ENCODE results near the gene TMEM240. TPM values are rescaled to one million over a fixed set of nuclear protein-coding genes. Genes with fewer than 3 reads are reported as not detected.
A peak's percentile ranks its signal among the peaks of the same experiment; 100 is the strongest.

The TMEM240 gene
- total and polyA plus RNA-seq, 9 of the 15 experiments (the other 6 are each of a cell fraction or from before 2014, with no cell fraction given) = 0.24 to 2.0 (median 0.69) TPM; not detected in 5

DNA sequence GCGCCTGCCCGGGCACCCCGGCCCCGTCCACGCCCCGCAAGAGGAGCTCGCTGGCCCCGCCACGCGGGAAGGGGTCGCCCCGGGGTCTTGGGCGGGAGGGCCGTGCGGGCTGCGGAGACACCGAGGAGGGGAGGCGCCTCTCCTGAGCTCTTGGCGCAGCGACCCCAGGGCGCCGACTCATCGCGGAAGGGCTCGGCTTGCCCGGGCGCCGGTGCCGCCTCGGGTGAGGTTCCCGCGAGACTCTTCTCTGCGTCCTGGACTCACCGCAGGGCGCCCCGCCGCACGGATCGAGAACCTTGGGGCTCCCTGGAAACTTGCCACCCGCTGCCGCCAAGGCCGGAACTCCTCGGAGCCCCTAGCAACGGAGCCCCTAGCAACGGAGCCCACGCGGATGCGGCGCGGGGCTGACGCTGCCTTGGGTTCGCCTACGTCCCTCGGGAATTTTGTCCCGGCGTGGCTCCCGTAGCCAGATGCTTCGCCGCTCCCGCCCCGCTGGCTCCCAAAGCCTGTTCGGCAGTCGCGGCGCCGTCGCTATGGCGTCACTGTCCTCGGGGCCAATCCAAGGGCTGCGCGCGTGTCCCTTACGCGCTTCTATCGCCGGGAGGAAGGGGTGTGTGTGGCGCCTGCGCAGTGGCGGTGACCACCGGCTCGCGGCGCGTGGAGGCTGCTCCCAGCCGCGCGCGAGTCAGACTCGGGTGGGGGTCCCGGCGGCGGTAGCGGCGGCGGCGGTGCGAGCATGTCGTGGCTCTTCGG lies 28.7 kb downstream of the TMEM240 start, which contains the start of gene ATAD3A (continued):
- TF ChIP-seq, protein P1, sequence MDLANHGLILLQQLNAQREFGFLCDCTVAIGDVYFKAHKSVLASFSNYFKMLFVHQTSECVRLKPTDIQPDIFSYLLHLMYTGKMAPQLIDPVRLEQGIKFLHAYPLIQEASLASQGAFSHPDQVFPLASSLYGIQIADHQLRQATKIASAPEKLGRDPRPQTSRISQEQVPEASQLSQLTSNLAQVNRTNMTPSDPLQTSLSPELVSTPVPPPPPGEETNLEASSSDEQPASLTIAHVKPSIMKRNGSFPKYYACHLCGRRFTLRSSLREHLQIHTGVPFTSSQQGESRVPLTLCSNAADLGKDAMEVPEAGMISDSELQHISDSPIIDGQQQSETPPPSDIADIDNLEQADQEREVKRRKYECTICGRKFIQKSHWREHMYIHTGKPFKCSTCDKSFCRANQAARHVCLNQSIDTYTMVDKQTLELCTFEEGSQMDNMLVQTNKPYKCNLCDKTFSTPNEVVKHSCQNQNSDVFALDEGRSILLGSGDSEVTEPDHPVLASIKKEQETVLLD (IDR thresholded peaks at IDR 0.05) = peak; percentile 93
- TF ChIP-seq ELF1 (tag; IDR thresholded peaks at IDR 0.05) (peak; percentile 80), MBD2 (IDR thresholded peaks at IDR 0.05; ENCODE audit: borderline replicate concordance, low read depth) (peak; percentile 89), NEUROD1 (IDR thresholded peaks at IDR 0.05; ENCODE audit: borderline replicate concordance, low read depth, low read length, partially characterized antibody) (peak; percentile 85), HMG20B (CRISPR knock-in tag; IDR thresholded peaks at IDR 0.05) (no peak), PHB (CRISPR knock-in tag; IDR thresholded peaks at IDR 0.05) (no peak), HDGF (IDR thresholded peaks at IDR 0.05) (no peak), HNRNPLL (IDR thresholded peaks at IDR 0.05; ENCODE audit: low read depth, low read length, poor library complexity, severe bottlenecking) (peak; percentile 73), RHOXF2B (CRISPR knock-in tag; conservative IDR thresholded peaks at IDR 0.05) (no peak), HNRNPH1 (optimal IDR thresholded peaks at IDR 0.05; ENCODE audit: low read depth, low read length) (no peak), PCBP2 (IDR thresholded peaks at IDR 0.05; ENCODE audit: low read depth, low read length, poor library complexity, severe bottlenecking) (no peak), L3MBTL2 (IDR thresholded peaks at IDR 0.05) (peak; percentile 88), NCOA2 (IDR thresholded peaks at IDR 0.05; ENCODE audit: partially characterized antibody in 2 of 2) (no peak), ASH1L (IDR thresholded peaks at IDR 0.05; ENCODE audit: borderline replicate concordance, low read depth, partially characterized antibody) (no peak), POLR2AphosphoS2 (IDR thresholded peaks at IDR 0.05; ENCODE audit: low read length) (no peak), CHD1 (IDR thresholded peaks at IDR 0.05; ENCODE audit: low read length) (no peak), POLR2A (conservative IDR thresholded peaks at IDR 0.05) (peak; percentile 92)
- TF ChIP-seq, protein P2, sequence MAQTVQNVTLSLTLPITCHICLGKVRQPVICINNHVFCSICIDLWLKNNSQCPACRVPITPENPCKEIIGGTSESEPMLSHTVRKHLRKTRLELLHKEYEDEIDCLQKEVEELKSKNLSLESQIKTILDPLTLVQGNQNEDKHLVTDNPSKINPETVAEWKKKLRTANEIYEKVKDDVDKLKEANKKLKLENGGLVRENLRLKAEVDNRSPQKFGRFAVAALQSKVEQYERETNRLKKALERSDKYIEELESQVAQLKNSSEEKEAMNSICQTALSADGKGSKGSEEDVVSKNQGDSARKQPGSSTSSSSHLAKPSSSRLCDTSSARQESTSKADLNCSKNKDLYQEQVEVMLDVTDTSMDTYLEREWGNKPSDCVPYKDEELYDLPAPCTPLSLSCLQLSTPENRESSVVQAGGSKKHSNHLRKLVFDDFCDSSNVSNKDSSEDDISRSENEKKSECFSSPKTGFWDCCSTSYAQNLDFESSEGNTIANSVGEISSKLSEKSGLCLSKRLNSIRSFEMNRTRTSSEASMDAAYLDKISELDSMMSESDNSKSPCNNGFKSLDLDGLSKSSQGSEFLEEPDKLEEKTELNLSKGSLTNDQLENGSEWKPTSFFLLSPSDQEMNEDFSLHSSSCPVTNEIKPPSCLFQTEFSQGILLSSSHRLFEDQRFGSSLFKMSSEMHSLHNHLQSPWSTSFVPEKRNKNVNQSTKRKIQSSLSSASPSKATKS (CRISPR knock-in tag; IDR thresholded peaks at IDR 0.05) = no peak
- TF ChIP-seq, protein P3, sequence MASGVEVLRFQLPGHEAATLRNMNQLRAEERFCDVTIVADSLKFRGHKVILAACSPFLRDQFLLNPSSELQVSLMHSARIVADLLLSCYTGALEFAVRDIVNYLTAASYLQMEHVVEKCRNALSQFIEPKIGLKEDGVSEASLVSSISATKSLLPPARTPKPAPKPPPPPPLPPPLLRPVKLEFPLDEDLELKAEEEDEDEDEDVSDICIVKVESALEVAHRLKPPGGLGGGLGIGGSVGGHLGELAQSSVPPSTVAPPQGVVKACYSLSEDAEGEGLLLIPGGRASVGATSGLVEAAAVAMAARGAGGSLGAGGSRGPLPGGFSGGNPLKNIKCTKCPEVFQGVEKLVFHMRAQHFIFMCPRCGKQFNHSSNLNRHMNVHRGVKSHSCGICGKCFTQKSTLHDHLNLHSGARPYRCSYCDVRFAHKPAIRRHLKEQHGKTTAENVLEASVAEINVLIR (CRISPR knock-in tag; IDR thresholded peaks at IDR 0.05) = peak; percentile 97
- TF ChIP-seq, protein P4, sequence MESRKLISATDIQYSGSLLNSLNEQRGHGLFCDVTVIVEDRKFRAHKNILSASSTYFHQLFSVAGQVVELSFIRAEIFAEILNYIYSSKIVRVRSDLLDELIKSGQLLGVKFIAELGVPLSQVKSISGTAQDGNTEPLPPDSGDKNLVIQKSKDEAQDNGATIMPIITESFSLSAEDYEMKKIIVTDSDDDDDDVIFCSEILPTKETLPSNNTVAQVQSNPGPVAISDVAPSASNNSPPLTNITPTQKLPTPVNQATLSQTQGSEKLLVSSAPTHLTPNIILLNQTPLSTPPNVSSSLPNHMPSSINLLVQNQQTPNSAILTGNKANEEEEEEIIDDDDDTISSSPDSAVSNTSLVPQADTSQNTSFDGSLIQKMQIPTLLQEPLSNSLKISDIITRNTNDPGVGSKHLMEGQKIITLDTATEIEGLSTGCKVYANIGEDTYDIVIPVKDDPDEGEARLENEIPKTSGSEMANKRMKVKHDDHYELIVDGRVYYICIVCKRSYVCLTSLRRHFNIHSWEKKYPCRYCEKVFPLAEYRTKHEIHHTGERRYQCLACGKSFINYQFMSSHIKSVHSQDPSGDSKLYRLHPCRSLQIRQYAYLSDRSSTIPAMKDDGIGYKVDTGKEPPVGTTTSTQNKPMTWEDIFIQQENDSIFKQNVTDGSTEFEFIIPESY (CRISPR knock-in tag; IDR thresholded peaks at IDR 0.05) = peak; percentile 80
- TF ChIP-seq, protein P5, sequence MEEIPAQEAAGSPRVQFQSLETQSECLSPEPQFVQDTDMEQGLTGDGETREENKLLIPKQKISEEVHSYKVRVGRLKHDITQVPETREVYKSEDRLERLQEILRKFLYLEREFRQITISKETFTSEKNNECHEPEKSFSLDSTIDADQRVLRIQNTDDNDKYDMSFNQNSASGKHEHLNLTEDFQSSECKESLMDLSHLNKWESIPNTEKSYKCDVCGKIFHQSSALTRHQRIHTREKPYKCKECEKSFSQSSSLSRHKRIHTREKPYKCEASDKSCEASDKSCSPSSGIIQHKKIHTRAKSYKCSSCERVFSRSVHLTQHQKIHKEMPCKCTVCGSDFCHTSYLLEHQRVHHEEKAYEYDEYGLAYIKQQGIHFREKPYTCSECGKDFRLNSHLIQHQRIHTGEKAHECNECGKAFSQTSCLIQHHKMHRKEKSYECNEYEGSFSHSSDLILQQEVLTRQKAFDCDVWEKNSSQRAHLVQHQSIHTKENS (CRISPR knock-in tag; IDR thresholded peaks at IDR 0.05) = no peak
